K562 (cell line): Measurements from ENCODE around the gene FGF5. TPM values are rescaled to one million over a fixed set of nuclear protein-coding genes. Genes with fewer than 3 reads are reported as not detected.

Experiments
- ATAC-seq: fragments of 200-7000 bp; cut with Tn5 transposase; 3 replicates; pipeline ENCODE4 v1.9.1; 2020; ENCODE audit warnings: moderate library complexity
- BruUV-seq: library from RNA; stranded (reverse); fragments of 400-500 nt; replicated peaks from 2 replicates; lab custom pipeline; 2021; lab: Mats Ljungman, UMichigan
- CTCF ChIA-PET: fragments of 300-600 bp; formaldehyde crosslinking; extraction: SDS; loops from one replicate; lab custom pipeline; 2021; ENCODE audit warnings: low intra/inter-chr PET ratio; lab: Yijun Ruan, JAX
- POLR2A ChIA-PET: fragments of 300-600, 350-650 bp; sonication (Branson Sonifier 250); formaldehyde crosslinking; extraction: SDS; loops from one replicate; lab custom pipeline; 2021; ENCODE audit warnings: antibody characterized with exemption, inconsistent platforms; lab: Yijun Ruan, JAX
- DNase-seq, 4 experiments: peaks; one replicate each; pipeline versions ENCODE4 v3.0.0 to v3.0.0-alpha.2; 2011 to 2018; ENCODE audit warnings: low spot score in 3 of 4, mixed read lengths in 3 of 4; ENCODE audit errors: extremely low read depth in 1 of 4
- FAIRE-seq: peaks from 2 replicates; lab custom pipeline; 2011; peaks lifted over from hg19 to GRCh38; lab: Jason Lieb, UNC
- H2AFZ ChIP-seq: 2 replicates; pipeline ENCODE4 v1.6.0; 2011; ENCODE audit warnings: low read depth, low read length, control low read depth, inconsistent platforms
- H3K27ac ChIP-seq: fragments of 200-600 bp; 3 replicates; pipeline ENCODE4 v1.8.0; 2011; ENCODE audit warnings: low read depth, mild to moderate bottlenecking, control low read depth, inconsistent platforms, low read length, moderate library complexity, mixed read lengths; ENCODE audit errors: extremely low read depth
- H3K27me3 ChIP-seq, 2 experiments: fragments of 300-600 bp in 1 of 2; 2 replicates in 1 of 2; 3 replicates in 1 of 2; pipeline versions ENCODE4 v1.6.0 to v1.8.0; 2011; ENCODE audit warnings: inconsistent platforms in 2 of 2, low read length in 2 of 2, mild to moderate bottlenecking in 1 of 2, mixed read lengths in 1 of 2, moderate library complexity in 1 of 2; ENCODE audit not compliant: control insufficient read depth in 2 of 2, insufficient read depth in 2 of 2
- H3K36me3 ChIP-seq: fragments of 300-600 bp; 3 replicates; pipeline ENCODE4 v1.8.0; 2011; ENCODE audit warnings: mild to moderate bottlenecking, low read length, inconsistent platforms; ENCODE audit not compliant: control insufficient read depth, insufficient read depth
- H3K4me1 ChIP-seq, 2 experiments: fragments of 200-600 bp in 1 of 2; replicated peaks in 1 of 2; 2 replicates in 1 of 2; 3 replicates in 1 of 2; pipeline versions ENCODE4 v1.5.1 to v1.8.0; 2011; ENCODE audit warnings: inconsistent platforms in 2 of 2, low read length in 2 of 2, mild to moderate bottlenecking in 1 of 2, mixed read lengths in 1 of 2, moderate library complexity in 1 of 2; ENCODE audit not compliant: control insufficient read depth in 2 of 2, insufficient read depth in 2 of 2
- H3K4me2 ChIP-seq: 2 replicates; pipeline ENCODE4 v1.6.1; 2011; ENCODE audit warnings: low read length, control low read depth, inconsistent platforms, mixed read lengths; ENCODE audit not compliant: insufficient read depth
- H3K4me3 ChIP-seq: fragments of 200-600 bp; sonication (generic), shearing (Covaris generic); 2 replicates; pipeline ENCODE4 v1.5.1; 2016; ENCODE audit warnings: control low read depth, inconsistent platforms
- H3K79me2 ChIP-seq: fragments of 200-600 bp; 3 replicates; pipeline ENCODE4 v1.8.0; 2011; ENCODE audit warnings: low read length, inconsistent platforms; ENCODE audit not compliant: control insufficient read depth, insufficient read depth
- H3K9ac ChIP-seq, 2 experiments: 2 replicates each; pipeline versions ENCODE4 v1.6.0 to v1.6.1; 2011; ENCODE audit warnings: low read depth in 2 of 2, low read length in 2 of 2, control low read depth in 1 of 2, inconsistent platforms in 1 of 2, mild to moderate bottlenecking in 1 of 2, mixed read lengths in 1 of 2; ENCODE audit not compliant: insufficient read depth in 1 of 2
- H3K9me1 ChIP-seq: one replicate; pipeline ENCODE4 v1.6.0; 2011; ENCODE audit warnings: inconsistent platforms, mild to moderate bottlenecking, low read length, moderate library complexity; ENCODE audit not compliant: control insufficient read depth, insufficient read depth
- H3K9me3 ChIP-seq: replicated peaks from 2 replicates; pipeline ENCODE4 v1.5.1; 2011; ENCODE audit warnings: low read depth, low read length, inconsistent platforms; ENCODE audit not compliant: control insufficient read depth, insufficient read depth
- H4K20me1 ChIP-seq: replicated peaks from 2 replicates; pipeline ENCODE4 v1.6.1; 2011; ENCODE audit warnings: low read length, inconsistent platforms, mixed read lengths; ENCODE audit not compliant: control insufficient read depth, insufficient read depth
- CSDE1 ChIP-seq, 2 experiments: fragments of 450-650 bp; IDR thresholded peaks; 2 replicates each; pipeline ENCODE4 v1.6.1; 2016; ENCODE audit warnings: mild to moderate bottlenecking in 1 of 2
- HINFP ChIP-seq: fragments of 450-650 bp; conservative IDR thresholded peaks from 2 replicates; pipeline ENCODE4 v1.6.1; 2016; ENCODE audit warnings: missing genetic modification characterization, low read depth, mild to moderate bottlenecking, control low read depth, missing compliant biosample characterization
- MAFK ChIP-seq: IDR thresholded peaks from 2 replicates; pipeline ENCODE4 v1.6.1; 2011; ENCODE audit warnings: low read length, improper control_type of control experiment
- PYGO2 ChIP-seq: fragments of 450-650 bp; IDR thresholded peaks from 2 replicates; pipeline ENCODE4 v1.6.1; 2016; ENCODE audit warnings: mild to moderate bottlenecking, missing genetic modification characterization, moderate library complexity, missing compliant biosample characterization
- SMAD2 ChIP-seq: fragments of 150-350 bp; IDR thresholded peaks from 2 replicates; pipeline ENCODE4 v1.6.1; 2014; ENCODE audit warnings: low read depth, mild to moderate bottlenecking, low read length
- TBP ChIP-seq: optimal IDR thresholded peaks from 2 replicates; pipeline ENCODE3; 2011; ENCODE audit warnings: low read depth, low read length, improper control_type of control experiment
- TSC22D4 ChIP-seq: fragments of 450-650 bp; IDR thresholded peaks from 2 replicates; pipeline ENCODE4 v1.6.1; 2016; ENCODE audit warnings: missing genetic modification characterization, missing biosample characterization, control low read depth
- WGBS: fragments of 100-300 bp; shearing (Covaris generic); methylation state at CpG from one replicate; pipeline ENCODE4 v1.1.6; 2016; ENCODE audit warnings: low coverage, mixed read lengths; ENCODE audit not compliant: insufficient coverage; ENCODE audit errors: missing lambda C conversion rate; 5-methylcytosine and 5-hydroxymethylcytosine counted together
- in situ Hi-C: fragments of 300-500 bp; cut with MboI; formaldehyde crosslinking; loops from 4 replicates; pipeline ENCODE4 v1.15.0; 2018; ENCODE audit warnings: inconsistent platforms, mixed read lengths
- intact Hi-C: fragments of 100-400 bp; cut with micrococcal nuclease; formaldehyde crosslinking; loops from 2 replicates; pipeline ENCODE4 v1.14.2; 2022
- polyA plus RNA-seq, 8 experiments: library from polyadenylated mRNA; depleted of rRNA in 4 of 8; stranded (reverse) in 5 of 8; unstranded in 3 of 8; fragments of >200 nt; fragmentation: Nextera tagmentation in 2 of 8; fragmentation: Illumina TruSeq in 1 of 8; extraction: Ambion mirVana in 2 of 8; extraction: Trizol in 1 of 8; gene quantifications; 2 replicates each; pipeline versions ENCODE4 v1.2.1 to v1.2.3, GENCODE V29; 2011 to 2014; ENCODE audit warnings: inconsistent platforms in 1 of 8, missing spikeins in 1 of 8
- total RNA-seq, 7 experiments: library from RNA; depleted of rRNA in 6 of 7; stranded (reverse); fragments of >200 nt in 6 of 7; fragmentation: Illumina TruSeq in 2 of 7; extraction: Trizol in 2 of 7; gene quantifications; 2 replicates each; pipeline versions ENCODE4 v1.2.1 to v1.2.3, GENCODE V29; 2011 to 2021; ENCODE audit warnings: low replicate concordance in 1 of 7
- TF ChIP-seq, protein P1 (sequence below), 2 experiments: fragments of 450-650 bp in 1 of 2; sonication (generic) in 1 of 2; formaldehyde crosslinking in 1 of 2; IDR thresholded peaks; 2 replicates each; pipeline versions ENCODE4 v1.7.1 to v1.9.0; 2016 to 2022; ENCODE audit warnings: inconsistent platforms in 1 of 2, mild to moderate bottlenecking in 1 of 2, missing genetic modification reagents in 1 of 2
- TF ChIP-seq, protein P2 (sequence below): fragments of 200-400 bp; formaldehyde crosslinking; IDR thresholded peaks from 2 replicates; pipeline ENCODE4 v1.6.1; 2017; ENCODE audit warnings: mild to moderate bottlenecking, low read depth, low read length, moderate library complexity

Gene FGF5
- total and polyA plus RNA-seq, 9 of the 15 experiments (the other 6 are each of a cell fraction or from before 2014, with no cell fraction given) = 0.38 to 2.7 (median 1.1) TPM

DNA sequence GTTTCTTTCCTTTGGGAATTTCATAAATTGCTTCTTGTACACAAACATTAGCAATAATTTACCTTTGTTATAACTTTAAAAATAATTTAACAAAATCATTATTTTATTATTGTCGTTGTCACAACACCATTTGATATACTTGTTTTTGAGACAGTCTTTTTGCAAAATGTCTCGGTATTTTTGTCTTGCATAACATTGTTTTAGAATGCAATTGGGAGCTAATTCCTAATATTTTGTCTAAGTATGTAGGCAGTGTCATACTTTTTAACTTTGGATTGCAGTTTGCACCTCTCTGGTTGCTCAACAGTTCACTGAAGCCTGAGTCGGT is 68.7 kb downstream of the FGF5 start:
- H3K27me3 ChIP-seq = no peaks in the 10 kb centered on the region
- H3K36me3 ChIP-seq = no peaks in the 10 kb centered on the region
- H2AFZ ChIP-seq = peak overlapping the region; percentile 90
- no peaks in the 10 kb centered on the region for H3K9me1 ChIP-seq
- WGBS = 3% methylated on average over 3 of the region's 3 CpGs
- intact Hi-C loops = loop anchor here (5.0 to 10.0 kb wide), 8 partner anchors 48 to 1293 kb away; partner anchors contain the start of genes ANTXR2, FGF5 and NAA11
- no peaks in the 10 kb centered on the region for H4K20me1 ChIP-seq
- ChIA-PET CTCF (interaction anchor here (0.6 to 2.8 kb wide), 5 partner anchors 113 to 1383 kb away, joined by 3 to 7 read pairs (median 3); no protein-coding TSS in a partner anchor), POLR2A (interaction anchor here (0.8 kb wide), 1 partner anchor 40 kb away, joined by 6 read pairs; no protein-coding TSS in a partner anchor)
- no peak for ATAC-seq
- no peaks in the 10 kb centered on the region for H3K9me3 ChIP-seq
- BruUV-seq = no TSS peak
- H3K9ac ChIP-seq = peak overlapping the region; percentile 60 to 95; a peak in 3 of 4 replicates
- peaks cover 5 to 9% of the 10 kb centered on the region in 2 experiments; a peak in 3 of 5 replicates for H3K4me1 ChIP-seq
- no peak for FAIRE-seq
- H3K4me3 ChIP-seq = peak overlapping the region; percentile 51
- peak overlapping the region; percentile 80 for H3K4me2 ChIP-seq
- DNase-seq = no peak
- no peaks in the 10 kb centered on the region for H3K79me2 ChIP-seq
- in situ Hi-C loops = loop anchor here (5.0 kb wide), 1 partner anchor 1388 kb away; no protein-coding TSS in a partner anchor
- H3K27ac ChIP-seq = peak overlapping the region; percentile 52
- TF ChIP-seq PYGO2 (tag) (no peak), TBP (peak; percentile 18), HINFP (tag) (no peak), CSDE1 (IDR thresholded peaks at IDR 0.05) (no peak), TSC22D4 (tag) (no peak), MAFK (no peak), SMAD2 (no peak)
- TF ChIP-seq, protein P1, sequence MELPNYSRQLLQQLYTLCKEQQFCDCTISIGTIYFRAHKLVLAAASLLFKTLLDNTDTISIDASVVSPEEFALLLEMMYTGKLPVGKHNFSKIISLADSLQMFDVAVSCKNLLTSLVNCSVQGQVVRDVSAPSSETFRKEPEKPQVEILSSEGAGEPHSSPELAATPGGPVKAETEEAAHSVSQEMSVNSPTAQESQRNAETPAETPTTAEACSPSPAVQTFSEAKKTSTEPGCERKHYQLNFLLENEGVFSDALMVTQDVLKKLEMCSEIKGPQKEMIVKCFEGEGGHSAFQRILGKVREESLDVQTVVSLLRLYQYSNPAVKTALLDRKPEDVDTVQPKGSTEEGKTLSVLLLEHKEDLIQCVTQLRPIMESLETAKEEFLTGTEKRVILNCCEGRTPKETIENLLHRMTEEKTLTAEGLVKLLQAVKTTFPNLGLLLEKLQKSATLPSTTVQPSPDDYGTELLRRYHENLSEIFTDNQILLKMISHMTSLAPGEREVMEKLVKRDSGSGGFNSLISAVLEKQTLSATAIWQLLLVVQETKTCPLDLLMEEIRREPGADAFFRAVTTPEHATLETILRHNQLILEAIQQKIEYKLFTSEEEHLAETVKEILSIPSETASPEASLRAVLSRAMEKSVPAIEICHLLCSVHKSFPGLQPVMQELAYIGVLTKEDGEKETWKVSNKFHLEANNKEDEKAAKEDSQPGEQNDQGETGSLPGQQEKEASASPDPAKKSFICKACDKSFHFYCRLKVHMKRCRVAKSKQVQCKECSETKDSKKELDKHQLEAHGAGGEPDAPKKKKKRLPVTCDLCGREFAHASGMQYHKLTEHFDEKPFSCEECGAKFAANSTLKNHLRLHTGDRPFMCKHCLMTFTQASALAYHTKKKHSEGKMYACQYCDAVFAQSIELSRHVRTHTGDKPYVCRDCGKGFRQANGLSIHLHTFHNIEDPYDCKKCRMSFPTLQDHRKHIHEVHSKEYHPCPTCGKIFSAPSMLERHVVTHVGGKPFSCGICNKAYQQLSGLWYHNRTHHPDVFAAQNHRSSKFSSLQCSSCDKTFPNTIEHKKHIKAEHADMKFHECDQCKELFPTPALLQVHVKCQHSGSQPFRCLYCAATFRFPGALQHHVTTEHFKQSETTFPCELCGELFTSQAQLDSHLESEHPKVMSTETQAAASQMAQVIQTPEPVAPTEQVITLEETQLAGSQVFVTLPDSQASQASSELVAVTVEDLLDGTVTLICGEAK (IDR thresholded peaks at IDR 0.05) = 0 out of 2 replicates have a peak, but pooled peaks have one; percentile 8
- TF ChIP-seq, protein P1 (CRISPR knock-in tag; IDR thresholded peaks at IDR 0.05) = no peak
- TF ChIP-seq, protein P2, sequence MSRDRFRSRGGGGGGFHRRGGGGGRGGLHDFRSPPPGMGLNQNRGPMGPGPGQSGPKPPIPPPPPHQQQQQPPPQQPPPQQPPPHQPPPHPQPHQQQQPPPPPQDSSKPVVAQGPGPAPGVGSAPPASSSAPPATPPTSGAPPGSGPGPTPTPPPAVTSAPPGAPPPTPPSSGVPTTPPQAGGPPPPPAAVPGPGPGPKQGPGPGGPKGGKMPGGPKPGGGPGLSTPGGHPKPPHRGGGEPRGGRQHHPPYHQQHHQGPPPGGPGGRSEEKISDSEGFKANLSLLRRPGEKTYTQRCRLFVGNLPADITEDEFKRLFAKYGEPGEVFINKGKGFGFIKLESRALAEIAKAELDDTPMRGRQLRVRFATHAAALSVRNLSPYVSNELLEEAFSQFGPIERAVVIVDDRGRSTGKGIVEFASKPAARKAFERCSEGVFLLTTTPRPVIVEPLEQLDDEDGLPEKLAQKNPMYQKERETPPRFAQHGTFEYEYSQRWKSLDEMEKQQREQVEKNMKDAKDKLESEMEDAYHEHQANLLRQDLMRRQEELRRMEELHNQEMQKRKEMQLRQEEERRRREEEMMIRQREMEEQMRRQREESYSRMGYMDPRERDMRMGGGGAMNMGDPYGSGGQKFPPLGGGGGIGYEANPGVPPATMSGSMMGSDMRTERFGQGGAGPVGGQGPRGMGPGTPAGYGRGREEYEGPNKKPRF = no peak
